SK-N-SH treated with all-trans-retinoic acid at 6 μM for 48 hours (cell line): ENCODE measurements around the gene CLSTN3.

Experiments
- ATAC-seq: fragments of 200-7000 bp; cut with Tn5 transposase; 3 replicates; pipeline ENCODE4 v1.9.1; 2020; ENCODE audit warnings: mild to moderate bottlenecking, moderate library complexity
- ARNTL ChIP-seq: fragments of 450-650 bp; formaldehyde crosslinking; IDR thresholded peaks from 2 replicates; pipeline ENCODE4 v1.5.0; 2020; ENCODE audit warnings: low read depth, mild to moderate bottlenecking, moderate library complexity, borderline replicate concordance
- BACH2 ChIP-seq: fragments of 250-450 bp; sonication (Bioruptor Pico); IDR thresholded peaks from 2 replicates; pipeline ENCODE4 v1.9.0; 2021; ENCODE audit warnings: mild to moderate bottlenecking, borderline replicate concordance
- CREB5 ChIP-seq: fragments of 250-450 bp; sonication (Bioruptor Pico); IDR thresholded peaks from 2 replicates; pipeline ENCODE4 v1.5.1; 2020; ENCODE audit warnings: low read depth, mild to moderate bottlenecking, moderate library complexity
- CSRNP3 ChIP-seq: fragments of 250-450 bp; sonication (Bioruptor Pico); IDR thresholded peaks from 2 replicates; pipeline ENCODE4 v1.5.1; 2021; ENCODE audit warnings: mild to moderate bottlenecking, moderate library complexity
- ESRRG ChIP-seq: fragments of 250-450 bp; sonication (Bioruptor Pico); IDR thresholded peaks from 2 replicates; pipeline ENCODE4 v1.6.1; 2021; ENCODE audit warnings: mild to moderate bottlenecking
- GLIS3 ChIP-seq: fragments of 250-450 bp; sonication (Bioruptor Pico); IDR thresholded peaks from 2 replicates; pipeline ENCODE4 v1.5.0; 2020; ENCODE audit warnings: mild to moderate bottlenecking, moderate library complexity
- OSR1 ChIP-seq: fragments of 250-450 bp; sonication (Bioruptor Pico); IDR thresholded peaks from 2 replicates; pipeline ENCODE4 v1.8.0; 2022; ENCODE audit warnings: moderate library complexity, mild to moderate bottlenecking, inconsistent platforms
- PATZ1 ChIP-seq: fragments of 250-450 bp; sonication (Bioruptor Pico); IDR thresholded peaks from 2 replicates; pipeline ENCODE4 v1.8.0; 2020; ENCODE audit warnings: mild to moderate bottlenecking, moderate library complexity, borderline replicate concordance
- POU6F1 ChIP-seq: fragments of 250-450 bp; sonication (Bioruptor Pico); IDR thresholded peaks from 2 replicates; pipeline ENCODE4 v1.8.0; 2021; ENCODE audit warnings: low read depth, mild to moderate bottlenecking, moderate library complexity, borderline replicate concordance
- PPARA ChIP-seq: fragments of 250-450 bp; sonication (Bioruptor Pico); IDR thresholded peaks from 2 replicates; pipeline ENCODE4 v1.5.0; 2020; ENCODE audit warnings: mild to moderate bottlenecking, borderline replicate concordance
- RARB ChIP-seq: fragments of 250-450 bp; sonication (Bioruptor Pico); IDR thresholded peaks from 2 replicates; pipeline ENCODE4 v1.8.0; 2021; ENCODE audit warnings: mild to moderate bottlenecking, moderate library complexity
- SNAI2 ChIP-seq: fragments of 250-450 bp; sonication (Bioruptor Pico); IDR thresholded peaks from 2 replicates; pipeline ENCODE4 v1.5.0; 2020; ENCODE audit warnings: mild to moderate bottlenecking, moderate library complexity
- TOX ChIP-seq: fragments of 250-450 bp; sonication (Bioruptor Pico); IDR thresholded peaks from 2 replicates; pipeline ENCODE4 v1.8.0; 2021; ENCODE audit warnings: mild to moderate bottlenecking, moderate library complexity, borderline replicate concordance
- TSHZ2 ChIP-seq: fragments of 250-450 bp; sonication (Bioruptor Pico); IDR thresholded peaks from 2 replicates; pipeline ENCODE4 v1.5.0; 2020; ENCODE audit warnings: mild to moderate bottlenecking, moderate library complexity
- ZC3H10 ChIP-seq: fragments of 250-450 bp; sonication (Bioruptor Pico); IDR thresholded peaks from 2 replicates; pipeline ENCODE4 v1.5.1; 2021; ENCODE audit warnings: mild to moderate bottlenecking, moderate library complexity
- ZFP3 ChIP-seq: fragments of 250-450 bp; sonication (Bioruptor Pico); IDR thresholded peaks from 2 replicates; pipeline ENCODE4 v1.5.0; 2020; ENCODE audit warnings: mild to moderate bottlenecking, moderate library complexity
- ZFP30 ChIP-seq: fragments of 450-650 bp; formaldehyde crosslinking; IDR thresholded peaks from 2 replicates; pipeline ENCODE4 v1.5.0; 2022; ENCODE audit warnings: mild to moderate bottlenecking, moderate library complexity
- ZNF565 ChIP-seq: fragments of 450-650 bp; formaldehyde crosslinking; conservative IDR thresholded peaks from 2 replicates; pipeline ENCODE4 v1.5.0; 2020; ENCODE audit warnings: low read depth, mild to moderate bottlenecking, moderate library complexity
- ZNF70 ChIP-seq: fragments of 450-650 bp; formaldehyde crosslinking; IDR thresholded peaks from 2 replicates; pipeline ENCODE4 v1.5.0; 2020; ENCODE audit warnings: mild to moderate bottlenecking, moderate library complexity

The CLSTN3 gene

GRCh38 chr12:7083125-7083524, 47.0 kb upstream of the CLSTN3 start:
- no peak for ATAC-seq

More at GRCh38 chr12:7083125-7083524, 47.0 kb upstream of the CLSTN3 start:
- TF ChIP-seq RARB (CRISPR knock-in tag), result no peak
- no peak for TF ChIP-seq PPARA (CRISPR knock-in tag)
- TF ChIP-seq ZFP3 (CRISPR knock-in tag), result no peak
- TF ChIP-seq OSR1, result no peak
- TF ChIP-seq ZC3H10 (CRISPR knock-in tag), result no peak
- TF ChIP-seq ZFP30 (CRISPR knock-in tag), result no peak
- TF ChIP-seq POU6F1 (CRISPR knock-in tag), result no peak
- no peak for TF ChIP-seq ZNF70
- no peak for TF ChIP-seq CREB5
- TF ChIP-seq ZNF565 (CRISPR knock-in tag), result no peak
- no peak for TF ChIP-seq ESRRG (CRISPR knock-in tag)
- no peak for TF ChIP-seq SNAI2
- no peak for TF ChIP-seq TOX (CRISPR knock-in tag)
- TF ChIP-seq ARNTL (CRISPR knock-in tag), result no peak
- TF ChIP-seq PATZ1 (CRISPR knock-in tag), result no peak
- TF ChIP-seq CSRNP3 (CRISPR knock-in tag), result no peak
- TF ChIP-seq TSHZ2 (CRISPR knock-in tag), result no peak
- TF ChIP-seq BACH2 (CRISPR knock-in tag), result no peak
- no peak for TF ChIP-seq GLIS3 (CRISPR knock-in tag)
